Effector CD8-positive, alpha-beta T cell (primary cell): ENCODE data around the gene MSMP.

Source experiments
- DNase-seq: peaks from one replicate; lab custom pipeline; 2025; lab: John Stamatoyannopoulos, UW

MSMP gene

DNA sequence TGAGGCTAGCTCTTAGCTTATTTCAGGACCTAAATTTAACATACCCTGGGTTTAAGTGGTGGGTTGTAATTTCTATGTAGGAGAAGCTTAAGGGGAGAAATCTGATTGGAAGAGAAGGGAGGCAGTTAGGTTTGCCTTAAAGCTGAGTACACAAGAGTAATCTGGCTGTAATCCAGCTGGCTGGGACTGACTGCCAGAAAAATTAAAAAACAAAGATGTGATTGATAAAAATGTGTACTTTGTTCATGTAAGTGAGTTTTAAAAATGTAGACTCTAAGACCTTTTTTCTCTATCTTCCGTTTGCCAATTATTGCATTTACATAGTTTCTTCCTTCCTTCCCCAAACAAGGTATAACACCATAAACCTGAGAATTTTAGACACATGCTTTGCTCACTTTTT is 17.5 kb upstream of the MSMP start:
- DNase-seq = no peak

- DNase-seq = no peak
These were observed 17.0 kb upstream of the MSMP start for GRCh38 chr9:35771075-35771433.

DNA sequence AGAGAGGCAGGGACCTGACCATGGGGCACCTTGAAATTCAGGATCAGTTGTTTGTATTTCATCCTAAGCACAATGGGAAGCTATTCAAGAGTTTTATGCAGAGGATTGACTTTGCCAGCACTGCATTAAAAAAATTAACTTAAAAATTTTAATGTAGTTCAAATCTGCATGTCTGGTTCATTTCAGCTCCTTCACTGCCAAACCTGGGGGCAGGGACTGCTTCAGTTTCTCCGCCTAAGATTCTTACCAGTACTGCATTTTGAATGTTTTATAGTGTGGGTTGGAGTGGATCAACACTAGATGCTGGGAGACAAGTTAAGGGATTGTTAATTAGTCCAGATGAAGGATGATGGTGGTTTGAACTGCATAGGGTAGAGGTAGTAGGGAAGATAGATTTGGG is 15.7 kb upstream of the MSMP start:
- DNase-seq = no peak

GRCh38 chr9:35767458-35767857 is 13.4 kb upstream of the MSMP start:
- no peak for DNase-seq

- no peak for DNase-seq
These were observed 12.9 kb upstream of the MSMP start for GRCh38 chr9:35766997-35767396.

GRCh38 chr9:35763803-35764202 is 9.7 kb upstream of the MSMP start:
- DNase-seq = no peak

GRCh38 chr9:35763181-35763580 is 9.1 kb upstream of the MSMP start:
- no peak for DNase-seq

DNA sequence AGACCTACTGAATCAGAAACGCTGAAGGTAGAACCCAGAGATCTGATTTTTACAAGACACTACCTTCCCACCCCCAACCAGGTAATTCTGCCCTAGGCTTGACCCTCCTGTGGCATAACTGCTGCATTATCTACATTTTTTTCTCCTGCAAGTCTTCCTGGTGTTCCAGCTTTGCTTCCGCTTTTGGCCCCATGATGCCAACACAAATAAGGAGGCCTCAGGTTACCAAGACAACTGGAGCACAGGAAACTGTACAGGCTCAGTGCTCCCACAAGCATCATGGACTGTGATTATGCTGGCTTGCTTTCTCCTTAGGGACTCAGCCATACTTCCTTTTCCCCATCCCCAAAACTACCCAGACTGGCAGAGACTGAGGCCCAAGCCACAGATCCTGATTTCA is 6.6 kb upstream of the MSMP start:
- no peak for DNase-seq

GRCh38 chr9:35759795-35760194 is 5.7 kb upstream of the MSMP start:
- DNase-seq = no peak

DNA sequence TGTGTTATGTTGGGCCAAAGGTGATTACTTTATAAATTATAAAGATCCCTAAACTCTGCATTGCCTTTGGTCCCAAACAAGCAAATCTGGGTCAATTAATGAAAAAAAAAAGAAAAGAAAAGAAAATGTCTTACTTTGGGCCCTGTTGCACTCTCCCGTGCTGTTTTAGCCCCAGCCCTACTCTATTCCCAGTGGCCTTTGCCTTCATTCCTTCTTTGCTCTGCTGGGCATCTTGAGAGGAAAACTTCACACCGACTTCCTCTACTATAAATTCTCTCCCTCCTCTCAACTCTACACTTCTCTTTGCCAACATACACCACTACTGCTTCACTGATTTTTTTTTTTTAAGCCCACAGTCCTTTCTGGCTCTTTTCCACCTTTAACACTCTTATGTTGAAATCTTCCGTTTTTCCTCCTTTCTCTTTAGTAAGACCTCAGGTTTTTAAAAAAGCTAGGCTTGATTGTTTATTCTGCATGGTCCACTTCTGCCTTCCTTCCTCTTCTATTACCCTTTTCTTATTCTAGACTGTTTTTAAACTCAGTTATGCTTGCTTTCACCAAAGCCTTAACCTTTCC is 4.5 kb upstream of the MSMP start:
- DNase-seq = no peak

- no peak for DNase-seq
These were observed 3.8 kb upstream of the MSMP start for GRCh38 chr9:35757892-35758275.

DNA sequence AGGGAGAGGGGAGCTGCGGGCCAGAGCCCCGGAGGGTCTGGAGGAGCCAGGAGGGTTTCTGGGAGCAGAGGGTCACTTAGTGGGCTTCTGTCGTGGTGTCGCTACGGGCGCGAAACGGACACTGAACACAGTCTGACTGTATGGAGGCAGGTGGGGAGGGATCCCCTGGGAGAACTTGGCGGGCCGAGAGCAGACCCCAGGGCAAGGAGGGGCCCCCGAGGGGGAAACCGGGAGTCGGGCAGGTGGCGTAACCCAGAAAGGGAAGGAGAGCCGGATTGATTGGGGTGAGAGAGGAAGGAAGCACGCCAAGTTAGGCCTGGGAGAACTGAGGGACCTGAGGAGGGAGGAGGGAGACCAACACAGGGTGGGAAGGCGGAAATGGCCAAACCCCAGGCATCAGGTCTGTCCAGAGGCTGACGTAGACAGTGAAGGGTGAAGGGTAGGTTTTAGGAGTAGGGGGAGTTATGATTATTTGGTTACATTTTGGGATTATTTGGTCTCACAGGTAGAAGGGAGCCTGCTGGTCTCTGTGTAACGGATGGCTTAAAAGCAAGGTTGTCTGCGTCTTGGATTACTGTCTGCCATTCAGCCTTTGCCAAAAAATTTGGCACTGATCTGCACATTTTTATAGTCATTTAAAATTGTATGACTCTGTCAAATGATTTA is 3.3 kb upstream of the MSMP start:
- DNase-seq = no peak

- peak; percentile 63 for DNase-seq
These were observed 2.5 kb upstream of the MSMP start for GRCh38 chr9:35756275-35757225.

DNA sequence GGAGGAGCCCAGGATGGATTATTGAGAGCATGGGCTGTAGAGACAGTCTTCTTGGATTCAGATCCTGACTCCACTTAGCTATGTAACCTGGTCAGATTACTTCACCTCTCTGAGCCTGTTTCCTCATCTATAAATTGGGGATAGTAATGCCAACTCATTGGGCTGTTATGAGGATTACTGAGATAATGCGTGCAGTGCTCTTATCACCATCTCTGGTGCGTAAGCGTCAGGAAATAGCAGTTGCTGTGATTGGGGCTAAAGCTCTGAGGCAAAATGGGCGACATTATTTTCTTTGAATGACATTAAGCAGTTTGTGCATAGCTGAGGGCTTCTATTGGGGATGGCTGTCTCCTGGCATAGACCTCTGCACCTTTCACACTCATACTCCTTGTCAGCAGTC is 995 bp upstream of the MSMP start:
- no peak for DNase-seq

GRCh38 chr9:35753466-35753865 is 610 bp downstream of the MSMP start:
- DNase-seq = no peak

DNA sequence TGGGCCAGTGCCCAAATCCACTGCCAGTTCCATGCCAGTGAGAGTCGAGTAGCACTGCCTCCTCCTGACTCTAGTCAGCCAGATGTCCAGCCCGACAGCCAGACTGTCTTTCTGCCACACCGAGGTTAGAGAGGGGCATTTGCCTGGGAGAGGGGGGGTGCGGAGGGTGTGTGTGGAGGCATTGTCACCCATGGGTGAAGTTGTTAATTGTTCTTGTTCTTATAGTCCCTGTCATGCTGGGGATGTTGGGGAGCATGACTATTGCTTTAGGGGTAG is 3.9 kb downstream of the MSMP start:
- DNase-seq = no peak

GRCh38 chr9:35749515-35750255 is 4.4 kb downstream of the MSMP start:
- DNase-seq = peak; percentile 23

- peak; percentile 34 for DNase-seq
These were observed 5.1 kb downstream of the MSMP start, which contains the start of the genes GBA2 and RGP1 for GRCh38 chr9:35748858-35749514. Gene GBA2, minus strand, starts transcription at chr9:35749228. Its CDS starts 524 bp downstream, at chr9:35748704. Gene RGP1, plus strand, starts transcription at chr9:35749287. Its CDS starts 469 bp downstream, at chr9:35749756.

GRCh38 chr9:35748242-35748857 is 5.7 kb downstream of the MSMP start:
- no peak for DNase-seq

DNA sequence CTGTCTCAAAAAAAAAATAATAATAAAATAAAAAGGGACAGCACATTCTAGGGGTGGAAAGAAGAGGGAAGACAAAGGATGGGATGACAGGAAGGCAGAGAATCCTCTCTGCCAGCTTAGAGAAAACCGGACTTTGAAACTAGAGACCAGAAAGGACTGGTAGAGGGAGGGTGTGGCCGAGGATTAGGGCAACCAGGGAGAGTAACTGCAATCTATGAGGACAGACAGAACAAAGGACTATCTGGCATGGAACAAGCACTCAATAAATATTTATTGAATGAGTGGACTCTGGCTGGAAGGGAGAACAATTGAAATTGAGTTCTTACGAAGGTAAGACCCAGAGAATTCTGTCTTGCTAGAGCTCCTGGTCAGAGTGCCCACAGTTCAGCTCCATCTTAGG is 7.5 kb downstream of the MSMP start:
- no peak for DNase-seq

DNA sequence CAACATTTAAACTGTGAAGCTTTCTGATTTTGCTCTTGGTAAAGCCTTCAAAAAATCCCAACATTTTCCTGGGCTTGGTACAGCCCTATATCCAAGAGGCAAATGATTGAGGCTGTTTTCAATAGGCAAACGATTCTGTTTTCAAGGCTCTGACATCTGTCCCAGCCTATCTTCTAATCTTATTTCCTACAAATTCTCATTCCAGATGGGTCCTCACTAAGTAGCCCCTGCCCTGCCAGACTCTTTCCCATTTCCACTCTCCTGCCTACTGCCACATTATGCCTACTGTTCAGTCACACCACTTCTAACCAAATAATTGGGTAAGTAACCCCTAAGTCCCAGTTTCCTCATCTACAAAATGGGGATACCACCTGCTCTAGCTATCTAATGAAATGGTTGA is 8.5 kb downstream of the MSMP start:
- DNase-seq = no peak
